GM12801 (cell line): ENCODE results near the gene DLEC1.

Experiments
- CTCF ChIP-seq: IDR thresholded peaks from one replicate; pipeline ENCODE4 v1.5.1; 2011; ENCODE audit warnings: control low read depth; ENCODE audit not compliant: insufficient read length; ENCODE audit errors: extremely low read depth

DLEC1 gene

GRCh38 chr3:38003371-38003816 is 35.6 kb upstream of the DLEC1 start:
- no peak for TF ChIP-seq CTCF

- TF ChIP-seq CTCF, result no peak
Measured at GRCh38 chr3:38003817-38004414, 35.1 kb upstream of the DLEC1 start.

GRCh38 chr3:38004415-38005075 is 34.5 kb upstream of the DLEC1 start:
- TF ChIP-seq CTCF, result no peak

- TF ChIP-seq CTCF, result no peak
Measured at GRCh38 chr3:38005076-38006020, 33.7 kb upstream of the DLEC1 start.

GRCh38 chr3:38006031-38006430 is 33.0 kb upstream of the DLEC1 start:
- no peak for TF ChIP-seq CTCF

- TF ChIP-seq CTCF, result no peak
Measured at GRCh38 chr3:38006445-38006995, 32.5 kb upstream of the DLEC1 start.

GRCh38 chr3:38007754-38008090 is 31.3 kb upstream of the DLEC1 start:
- no peak for TF ChIP-seq CTCF
